ENCODE results near the gene SELENOO.

The SELENOO gene

DNA sequence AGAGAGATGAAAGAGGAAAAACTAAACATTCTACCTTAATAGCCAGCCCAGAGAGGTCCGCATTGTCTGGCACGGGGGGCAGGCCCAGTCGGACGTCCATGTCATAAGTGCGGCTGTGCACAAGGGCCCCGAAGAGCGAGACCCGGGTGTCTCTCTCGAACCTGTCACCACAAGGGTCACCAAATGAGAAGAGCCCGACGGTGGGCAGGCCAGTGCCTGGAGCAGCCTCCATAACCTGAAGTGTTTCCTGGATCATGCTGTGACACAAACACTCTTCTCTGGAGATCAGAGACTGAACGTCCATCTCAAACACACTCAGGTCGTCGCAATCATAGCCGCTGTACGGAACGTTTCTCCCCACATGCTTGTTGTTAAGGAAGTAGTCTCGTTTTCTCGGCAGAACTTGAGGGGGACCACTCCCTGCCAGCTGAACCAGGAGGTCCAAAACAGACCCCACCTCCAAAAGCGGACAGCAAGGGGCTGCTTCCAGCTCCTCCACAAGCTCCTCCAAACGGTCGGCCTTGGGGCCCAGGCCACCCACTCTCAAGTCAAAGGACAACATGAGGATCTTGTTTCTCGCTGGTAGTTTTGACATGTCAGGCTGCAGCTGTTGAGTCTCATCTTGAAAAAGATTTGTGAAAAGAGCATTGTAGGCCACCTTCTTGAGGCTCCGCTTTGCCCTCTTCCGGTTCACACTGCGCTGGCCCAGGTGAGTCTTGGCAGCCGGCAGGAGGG, 43.0 kb downstream of the SELENOO start:
- FAIRE-seq (no peak), DNase-seq (ENCODE audit: insufficient read length, low spot score) (no peak)
- TF ChIP-seq, protein P1, sequence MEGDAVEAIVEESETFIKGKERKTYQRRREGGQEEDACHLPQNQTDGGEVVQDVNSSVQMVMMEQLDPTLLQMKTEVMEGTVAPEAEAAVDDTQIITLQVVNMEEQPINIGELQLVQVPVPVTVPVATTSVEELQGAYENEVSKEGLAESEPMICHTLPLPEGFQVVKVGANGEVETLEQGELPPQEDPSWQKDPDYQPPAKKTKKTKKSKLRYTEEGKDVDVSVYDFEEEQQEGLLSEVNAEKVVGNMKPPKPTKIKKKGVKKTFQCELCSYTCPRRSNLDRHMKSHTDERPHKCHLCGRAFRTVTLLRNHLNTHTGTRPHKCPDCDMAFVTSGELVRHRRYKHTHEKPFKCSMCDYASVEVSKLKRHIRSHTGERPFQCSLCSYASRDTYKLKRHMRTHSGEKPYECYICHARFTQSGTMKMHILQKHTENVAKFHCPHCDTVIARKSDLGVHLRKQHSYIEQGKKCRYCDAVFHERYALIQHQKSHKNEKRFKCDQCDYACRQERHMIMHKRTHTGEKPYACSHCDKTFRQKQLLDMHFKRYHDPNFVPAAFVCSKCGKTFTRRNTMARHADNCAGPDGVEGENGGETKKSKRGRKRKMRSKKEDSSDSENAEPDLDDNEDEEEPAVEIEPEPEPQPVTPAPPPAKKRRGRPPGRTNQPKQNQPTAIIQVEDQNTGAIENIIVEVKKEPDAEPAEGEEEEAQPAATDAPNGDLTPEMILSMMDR (IDR thresholded peaks at IDR 0.05; ENCODE audit: insufficient read depth, missing control alignments): no peak

DNA sequence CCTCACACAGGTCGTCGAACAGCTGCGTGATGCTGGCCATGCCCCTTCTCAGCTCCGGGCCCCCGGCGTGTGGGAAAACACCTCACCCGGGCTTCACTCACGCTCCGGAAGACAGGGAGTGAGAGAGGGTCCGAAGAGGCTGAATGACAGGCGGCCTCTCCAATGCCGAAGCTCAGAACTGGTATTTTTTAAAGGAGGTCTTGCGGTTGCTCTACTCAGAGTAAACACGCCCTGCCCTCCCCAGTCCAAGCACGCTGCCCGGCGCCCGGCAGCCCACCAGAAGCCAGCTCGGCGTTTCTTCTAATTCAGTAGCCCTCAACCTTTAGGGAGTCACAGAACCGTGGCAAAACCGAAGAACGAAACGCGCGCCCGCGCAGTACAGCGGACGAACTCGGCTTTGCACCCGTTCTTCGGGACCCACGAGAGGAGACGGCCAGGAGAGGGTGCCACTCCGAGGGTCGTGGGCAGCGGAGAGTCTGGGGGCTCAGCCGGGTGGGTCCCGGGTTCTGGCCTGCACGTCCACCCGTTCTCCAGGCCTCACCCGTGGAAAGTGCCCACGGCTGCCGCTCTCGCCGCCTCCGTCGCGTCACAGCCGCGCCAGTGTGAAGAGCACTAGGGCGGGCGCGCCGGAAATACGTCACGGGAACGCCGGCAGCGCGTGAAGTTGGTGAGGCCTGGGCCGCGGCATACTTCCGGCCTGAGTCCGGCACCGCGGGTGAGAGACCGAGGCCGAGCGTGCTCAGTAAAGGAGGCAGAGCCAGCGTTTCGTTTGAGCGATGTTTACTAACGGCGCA, 43.8 kb downstream of the SELENOO start, which contains the start of gene TUBGCP6:
TUBGCP6 (minus strand) TSS at position 604 of the 794 bp plus-strand sequence; CDS start at position 40, 564 bp downstream.
- peak; percentile 62 for DNase-seq (ENCODE audit: insufficient read length, low spot score)
- TF ChIP-seq, protein P1 (IDR thresholded peaks at IDR 0.05; ENCODE audit: insufficient read depth, missing control alignments): no peak
- FAIRE-seq: no peak

DNA sequence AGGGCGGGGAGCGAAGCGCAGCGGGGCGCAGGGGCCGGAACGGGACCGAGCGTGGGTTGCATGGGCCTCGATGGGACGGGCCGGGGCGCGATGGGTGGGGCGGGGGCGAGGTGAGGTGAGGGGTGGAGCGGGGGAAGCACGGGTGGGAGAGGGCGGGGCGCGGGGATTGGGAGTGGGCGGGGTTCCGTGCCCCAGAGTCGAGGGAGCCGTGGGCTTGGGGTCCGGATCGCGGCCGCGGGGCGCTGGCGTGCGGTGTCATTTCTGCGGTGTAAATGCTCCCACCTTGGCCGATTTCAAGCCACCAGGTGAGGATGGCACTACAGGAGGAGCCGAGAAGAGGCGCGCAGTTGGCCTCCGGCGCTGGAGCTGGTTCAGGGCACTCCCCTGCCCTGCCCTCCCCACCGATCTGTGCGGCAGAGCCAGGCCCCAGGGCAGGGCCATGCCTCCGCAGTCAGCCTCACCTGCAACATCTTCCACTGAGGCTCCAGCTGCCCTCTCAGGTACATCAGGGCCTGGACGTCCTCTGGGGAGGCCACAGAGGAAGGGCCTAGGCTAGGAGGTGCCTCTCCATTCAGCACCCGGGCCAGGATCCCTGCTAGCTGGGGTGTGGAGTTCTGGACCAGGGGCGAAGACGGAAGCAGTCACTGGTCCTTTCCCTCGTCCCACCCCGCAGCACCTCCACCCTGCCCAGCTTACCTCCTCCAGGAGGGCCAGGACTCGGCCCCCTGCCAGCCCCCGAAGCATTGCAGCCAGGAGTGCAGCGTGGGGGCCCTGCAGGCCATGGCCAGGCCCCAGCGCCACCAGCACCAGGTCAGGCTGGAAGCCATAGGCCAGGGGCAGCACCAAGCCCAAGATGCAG, 44.6 kb downstream of the SELENOO start:
- DNase-seq (ENCODE audit: insufficient read length, low spot score): no peak
- FAIRE-seq: no peak
- TF ChIP-seq, protein P1 (IDR thresholded peaks at IDR 0.05; ENCODE audit: insufficient read depth, missing control alignments): no peak

DNA sequence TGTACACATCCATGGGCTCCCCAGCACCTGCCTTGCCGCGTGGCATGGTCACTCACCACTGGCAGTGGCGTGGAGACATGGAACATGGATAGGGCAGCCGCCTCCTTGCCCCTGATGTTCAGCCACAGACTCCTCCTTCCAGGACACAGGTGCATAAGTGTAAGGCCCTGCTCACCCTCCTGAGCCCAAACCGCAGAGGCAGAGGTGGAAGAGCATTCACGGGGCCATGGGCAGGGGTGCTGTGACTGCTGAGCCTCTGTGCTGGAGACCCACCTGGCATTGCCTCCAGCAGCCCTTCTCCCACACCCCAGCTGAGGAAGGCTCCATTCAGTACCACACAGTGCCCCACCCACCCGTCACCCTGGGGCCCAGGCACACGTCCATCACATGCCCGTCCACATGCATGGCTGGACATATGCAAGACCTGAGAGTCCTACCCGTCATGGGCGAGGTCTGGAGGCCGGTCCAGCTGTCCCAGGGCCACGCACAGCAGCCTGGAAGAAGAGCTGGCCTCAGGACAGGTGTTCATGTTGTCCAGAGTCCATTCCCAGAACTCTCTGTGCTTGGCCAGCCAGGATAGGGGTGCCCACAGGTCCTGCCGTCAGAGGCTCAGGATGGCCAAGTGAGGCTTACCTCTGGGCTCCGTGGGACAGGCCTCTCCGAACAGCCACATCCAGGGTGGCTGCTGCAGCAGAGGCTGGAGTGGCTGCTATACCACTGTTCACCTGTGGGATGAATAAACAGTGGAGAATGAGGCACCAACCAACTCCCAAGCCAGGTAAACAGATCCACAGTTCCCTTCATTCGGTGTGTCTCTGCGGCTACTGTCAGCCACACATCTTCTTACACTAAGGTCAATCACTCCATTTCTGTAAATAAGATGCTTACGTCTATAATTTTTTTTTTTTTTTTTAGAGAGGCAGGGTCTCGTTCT, 45.7 kb downstream of the SELENOO start:
- FAIRE-seq: no peak
- DNase-seq (ENCODE audit: insufficient read length, low spot score): no peak

DNA sequence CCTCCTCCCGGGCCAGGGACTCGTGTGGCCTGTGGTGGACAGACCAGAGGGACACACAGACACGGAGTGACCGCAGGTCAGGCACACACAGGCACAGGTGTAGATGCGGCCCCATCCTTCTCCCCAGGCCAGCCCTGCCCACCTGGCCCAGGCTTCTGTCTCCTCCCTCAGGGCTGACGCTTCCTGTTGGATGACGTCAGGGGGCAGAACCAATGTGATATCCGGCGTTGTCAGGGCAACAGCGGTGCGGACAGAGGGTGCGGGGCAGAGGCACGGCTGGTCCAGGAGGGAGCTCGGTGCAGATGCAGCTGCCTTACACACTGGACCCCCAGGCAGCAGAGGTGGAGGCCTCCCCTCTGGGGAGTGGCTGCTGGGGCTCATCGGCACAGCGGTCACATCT, 46.9 kb downstream of the SELENOO start:
- no peak for DNase-seq (ENCODE audit: insufficient read length, low spot score)
- TF ChIP-seq, protein P1 (IDR thresholded peaks at IDR 0.05; ENCODE audit: insufficient read depth, missing control alignments): no peak
- no peak for FAIRE-seq

More for the DNA sequence above, 45.7 kb downstream of the SELENOO start:
- TF ChIP-seq, protein P1 (IDR thresholded peaks at IDR 0.05; ENCODE audit: insufficient read depth, missing control alignments): no peak

Data from D721Med (cell line).